ENCODE data around the gene PPP1R13L. TPM values are rescaled to one million over a fixed set of nuclear protein-coding genes. Genes with fewer than 3 reads are reported as not detected.
A peak's percentile ranks its signal among the peaks of the same experiment; 100 is the strongest.

Gene PPP1R13L
- total and polyA plus RNA-seq, 4 donors: 14.0 to 37.3 (median 33.0) TPM

GRCh38 chr19:45446944-45447343, 42.1 kb upstream of the PPP1R13L start:
- Histone ChIP-seq H3K9ac (ENCODE audit: insufficient read depth in 1 of 2, low read length in 2 of 2) (no peak overlapping the region), H3K27me3 (ENCODE audit: control insufficient read depth in 3 of 3, insufficient read depth in 3 of 3, low read length in 2 of 3) (no peaks in the 10 kb centered on the region), H3K36me3 (ENCODE audit: control insufficient read depth in 4 of 4, insufficient read depth in 4 of 4, low read length in 4 of 4) (no peaks in the 10 kb centered on the region), H3K27ac (ENCODE audit: low read depth in 1 of 2, low read length in 1 of 2) (no peak overlapping the region), H3K4me1 (ENCODE audit: control insufficient read depth in 5 of 5, insufficient read depth in 5 of 5, low read length in 5 of 5) (peaks cover 6 to 18% (median 11%) of the 10 kb centered on the region in 5 donors), H3K9me3 (ENCODE audit: control insufficient read depth in 4 of 4, insufficient read depth in 3 of 4, low read length in 3 of 4) (no peaks in the 10 kb centered on the region), H3K4me3 (no peak overlapping the region)
- ATAC-seq (ENCODE audit: insufficient read depth, low FRiP score): no peak
- 87 to 92% methylated on average over 7 of the region's 7 CpGs for WGBS, 2 donors
- TF ChIP-seq CTCF (IDR thresholded peaks at IDR 0.05; ENCODE audit: control extremely low read depth, extremely low read depth): no peak
- DNase-seq: peak in 1 of 3 donors; percentile 26

- TF ChIP-seq CTCF (IDR thresholded peaks at IDR 0.05; ENCODE audit: control extremely low read depth, extremely low read depth): peak; percentile 19
- H3K4me3 ChIP-seq: no peak overlapping the region
- no peaks in the 10 kb centered on the region for H3K27me3 ChIP-seq (ENCODE audit: control insufficient read depth in 3 of 3, insufficient read depth in 3 of 3, low read length in 2 of 3)
- H3K36me3 ChIP-seq (ENCODE audit: control insufficient read depth in 4 of 4, insufficient read depth in 4 of 4, low read length in 4 of 4): no peaks in the 10 kb centered on the region
- H3K27ac ChIP-seq (ENCODE audit: low read depth in 1 of 2, low read length in 1 of 2): no peak overlapping the region
- DNase-seq: peak in 1 of 3 donors; percentile 26
- H3K9ac ChIP-seq (ENCODE audit: insufficient read depth in 1 of 2, low read length in 2 of 2): no peak overlapping the region
- no peaks in the 10 kb centered on the region for H3K9me3 ChIP-seq (ENCODE audit: control insufficient read depth in 4 of 4, insufficient read depth in 3 of 4, low read length in 3 of 4)
- H3K4me1 ChIP-seq (ENCODE audit: control insufficient read depth in 5 of 5, insufficient read depth in 5 of 5, low read length in 5 of 5): peaks cover 6 to 17% (median 11%) of the 10 kb centered on the region in 5 donors
- no peak for ATAC-seq (ENCODE audit: insufficient read depth, low FRiP score)
- 82 to 86% methylated on average over 6 of the region's 6 CpGs for WGBS, 2 donors
These were observed 41.4 kb upstream of the PPP1R13L start for GRCh38 chr19:45446295-45446694.

- ATAC-seq (ENCODE audit: insufficient read depth, low FRiP score): no peak
- 92% methylated on average over 4 of the region's 4 CpGs for WGBS, 2 donors
- Histone ChIP-seq H3K4me1 (ENCODE audit: control insufficient read depth in 5 of 5, insufficient read depth in 5 of 5, low read length in 5 of 5) (peaks cover 6 to 17% (median 9%) of the 10 kb centered on the region in 5 donors), H3K4me3 (no peak overlapping the region), H3K27ac (ENCODE audit: low read depth in 1 of 2, low read length in 1 of 2) (peak overlapping the region in 1 of 2 donors; percentile 97), H3K27me3 (ENCODE audit: control insufficient read depth in 3 of 3, insufficient read depth in 3 of 3, low read length in 2 of 3) (no peaks in the 10 kb centered on the region), H3K9ac (ENCODE audit: insufficient read depth in 1 of 2, low read length in 2 of 2) (no peak overlapping the region), H3K36me3 (ENCODE audit: control insufficient read depth in 4 of 4, insufficient read depth in 4 of 4, low read length in 4 of 4) (no peaks in the 10 kb centered on the region), H3K9me3 (ENCODE audit: control insufficient read depth in 4 of 4, insufficient read depth in 3 of 4, low read length in 3 of 4) (no peaks in the 10 kb centered on the region)
- no peak for TF ChIP-seq CTCF (IDR thresholded peaks at IDR 0.05; ENCODE audit: control extremely low read depth, extremely low read depth)
- no peak for DNase-seq
These were observed 40.3 kb upstream of the PPP1R13L start for GRCh38 chr19:45445139-45445538.

All from lung (tissue), 12 donors.